Ishikawa (cell line): Measurements from ENCODE around the gene GRID2.

ENCODE experiments used
- CEBPB ChIP-seq: IDR thresholded peaks from 2 replicates; pipeline ENCODE4 v1.6.1; 2012
- CREB1 ChIP-seq: IDR thresholded peaks from 2 replicates; pipeline ENCODE4 v1.6.1; 2012; ENCODE audit warnings: low read depth
- EGR1 ChIP-seq: IDR thresholded peaks from 2 replicates; pipeline ENCODE4 v1.6.1; 2012
- EP300 ChIP-seq: IDR thresholded peaks from 2 replicates; pipeline ENCODE4 v1.6.1; 2012; ENCODE audit warnings: borderline replicate concordance
- FOXM1 ChIP-seq: IDR thresholded peaks from 2 replicates; pipeline ENCODE4 v1.6.1; 2012; ENCODE audit warnings: low read depth, borderline replicate concordance
- MAX ChIP-seq: IDR thresholded peaks from 2 replicates; pipeline ENCODE4 v1.6.1; 2012
- NFIC ChIP-seq: IDR thresholded peaks from 2 replicates; pipeline ENCODE4 v1.6.1; 2012
- RAD21 ChIP-seq: IDR thresholded peaks from 2 replicates; pipeline ENCODE4 v1.6.1; 2012; ENCODE audit warnings: low read depth
- REST ChIP-seq: IDR thresholded peaks from 2 replicates; pipeline ENCODE4 v1.6.1; 2012; ENCODE audit warnings: low read depth, mild to moderate bottlenecking
- TAF1 ChIP-seq: IDR thresholded peaks from 2 replicates; pipeline ENCODE4 v1.6.1; 2012; ENCODE audit warnings: low read depth, mild to moderate bottlenecking
- TCF12 ChIP-seq: IDR thresholded peaks from 2 replicates; pipeline ENCODE4 v1.6.1; 2012; ENCODE audit warnings: low read depth
- TEAD4 ChIP-seq: IDR thresholded peaks from 2 replicates; pipeline ENCODE4 v1.6.1; 2012
- USF1 ChIP-seq: IDR thresholded peaks from 2 replicates; pipeline ENCODE4 v1.6.1; 2012
- YY1 ChIP-seq: IDR thresholded peaks from 2 replicates; pipeline ENCODE4 v1.6.1; 2012; ENCODE audit warnings: low read depth

- no peak for TF ChIP-seq USF1
- no peak for TF ChIP-seq CEBPB
- TF ChIP-seq TAF1, result no peak
- TF ChIP-seq CREB1, result no peak
- TF ChIP-seq TEAD4, result no peak
- no peak for TF ChIP-seq MAX
- no peak for TF ChIP-seq FOXM1
- no peak for TF ChIP-seq EP300
- no peak for TF ChIP-seq REST
- TF ChIP-seq YY1, result no peak
- TF ChIP-seq RAD21, result no peak
- TF ChIP-seq NFIC, result no peak
- no peak for TF ChIP-seq EGR1
- no peak for TF ChIP-seq TCF12
Observed at GRCh38 chr4:93342738-93343137, 1039.0 kb downstream of the GRID2 start.
